IMR-90 (cell line): ENCODE results near the gene SOX1.

Experiments used
- CEBPB ChIP-seq: IDR thresholded peaks from 2 replicates; pipeline ENCODE4 v1.6.1; 2012; ENCODE audit warnings: low read depth, low read length, improper control_type of control experiment
- FOS ChIP-seq: fragments of 150-350 bp; IDR thresholded peaks from 2 replicates; pipeline ENCODE4 v1.6.1; 2016; ENCODE audit warnings: low read depth, low read length
- MAFK ChIP-seq: IDR thresholded peaks from 2 replicates; pipeline ENCODE4 v1.6.1; 2012; ENCODE audit warnings: low read depth, low read length, improper control_type of control experiment
- NFE2L2 ChIP-seq: fragments of 150-350 bp; IDR thresholded peaks from 2 replicates; pipeline ENCODE4 v1.6.1; 2016; ENCODE audit warnings: low read depth, mild to moderate bottlenecking, low read length
- POLR2A ChIP-seq: IDR thresholded peaks from 2 replicates; pipeline ENCODE4 v1.6.1; 2012; ENCODE audit warnings: mild to moderate bottlenecking, low read depth, low read length
- RAD21 ChIP-seq: IDR thresholded peaks from 2 replicates; pipeline ENCODE4 v1.6.1; 2012; ENCODE audit warnings: low read length, improper control_type of control experiment
- RFX5 ChIP-seq: IDR thresholded peaks from 2 replicates; pipeline ENCODE4 v1.8.0; 2012; ENCODE audit warnings: low read depth, mild to moderate bottlenecking, low read length, moderate library complexity
- SMC3 ChIP-seq: fragments of 150-350 bp; IDR thresholded peaks from 2 replicates; pipeline ENCODE4 v1.6.1; 2016; ENCODE audit warnings: low read depth, mild to moderate bottlenecking, antibody characterized with exemption, low read length, moderate library complexity
- TF ChIP-seq, protein P1 (sequence below): conservative IDR thresholded peaks from 2 replicates; pipeline ENCODE4 v1.5.1; 2012; ENCODE audit warnings: mild to moderate bottlenecking, low read depth, low read length, improper control_type of control experiment

DNA sequence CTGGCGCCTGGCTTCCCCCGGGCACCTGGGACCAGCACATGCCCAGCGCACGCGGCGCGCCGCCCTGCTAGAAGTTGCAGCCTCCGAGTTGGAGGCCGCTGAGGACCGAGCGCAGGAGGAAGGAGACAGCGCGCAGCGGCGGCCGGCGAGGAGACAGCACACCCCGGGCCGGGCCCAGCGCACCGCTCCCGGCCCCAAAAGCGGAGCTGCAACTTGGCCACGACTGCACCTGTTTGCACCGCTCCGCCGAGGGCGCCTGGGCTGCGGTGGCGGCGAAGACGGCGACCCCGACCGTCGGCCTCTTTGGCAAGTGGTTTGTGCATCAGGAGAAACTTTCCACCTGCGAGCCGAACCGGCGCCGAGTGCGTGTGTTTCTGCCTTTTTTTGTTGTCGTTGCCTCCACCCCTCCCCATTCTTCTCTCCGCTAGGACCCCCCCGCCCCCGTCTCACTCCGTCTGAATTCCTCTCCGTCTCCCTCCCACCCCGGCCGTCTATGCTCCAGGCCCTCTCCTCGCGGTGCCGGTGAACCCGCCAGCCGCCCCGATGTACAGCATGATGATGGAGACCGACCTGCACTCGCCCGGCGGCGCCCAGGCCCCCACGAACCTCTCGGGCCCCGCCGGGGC is at the start of gene SOX1:
- no peak for TF ChIP-seq RFX5
- TF ChIP-seq, protein P1, sequence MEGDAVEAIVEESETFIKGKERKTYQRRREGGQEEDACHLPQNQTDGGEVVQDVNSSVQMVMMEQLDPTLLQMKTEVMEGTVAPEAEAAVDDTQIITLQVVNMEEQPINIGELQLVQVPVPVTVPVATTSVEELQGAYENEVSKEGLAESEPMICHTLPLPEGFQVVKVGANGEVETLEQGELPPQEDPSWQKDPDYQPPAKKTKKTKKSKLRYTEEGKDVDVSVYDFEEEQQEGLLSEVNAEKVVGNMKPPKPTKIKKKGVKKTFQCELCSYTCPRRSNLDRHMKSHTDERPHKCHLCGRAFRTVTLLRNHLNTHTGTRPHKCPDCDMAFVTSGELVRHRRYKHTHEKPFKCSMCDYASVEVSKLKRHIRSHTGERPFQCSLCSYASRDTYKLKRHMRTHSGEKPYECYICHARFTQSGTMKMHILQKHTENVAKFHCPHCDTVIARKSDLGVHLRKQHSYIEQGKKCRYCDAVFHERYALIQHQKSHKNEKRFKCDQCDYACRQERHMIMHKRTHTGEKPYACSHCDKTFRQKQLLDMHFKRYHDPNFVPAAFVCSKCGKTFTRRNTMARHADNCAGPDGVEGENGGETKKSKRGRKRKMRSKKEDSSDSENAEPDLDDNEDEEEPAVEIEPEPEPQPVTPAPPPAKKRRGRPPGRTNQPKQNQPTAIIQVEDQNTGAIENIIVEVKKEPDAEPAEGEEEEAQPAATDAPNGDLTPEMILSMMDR, result no peak
- no peak for TF ChIP-seq RAD21
- TF ChIP-seq CEBPB, result no peak
- TF ChIP-seq POLR2A, result no peak
- TF ChIP-seq NFE2L2, result no peak
- no peak for TF ChIP-seq FOS
- no peak for TF ChIP-seq SMC3
- TF ChIP-seq MAFK, result no peak
